ENCODE results near the gene MRPL52.
"Not testable (repeated sequence)": the region's sequence is repeated elsewhere in the genome, so short reads cannot be mapped to it uniquely, and the experiment has no call there.

The MRPL52 gene

DNA sequence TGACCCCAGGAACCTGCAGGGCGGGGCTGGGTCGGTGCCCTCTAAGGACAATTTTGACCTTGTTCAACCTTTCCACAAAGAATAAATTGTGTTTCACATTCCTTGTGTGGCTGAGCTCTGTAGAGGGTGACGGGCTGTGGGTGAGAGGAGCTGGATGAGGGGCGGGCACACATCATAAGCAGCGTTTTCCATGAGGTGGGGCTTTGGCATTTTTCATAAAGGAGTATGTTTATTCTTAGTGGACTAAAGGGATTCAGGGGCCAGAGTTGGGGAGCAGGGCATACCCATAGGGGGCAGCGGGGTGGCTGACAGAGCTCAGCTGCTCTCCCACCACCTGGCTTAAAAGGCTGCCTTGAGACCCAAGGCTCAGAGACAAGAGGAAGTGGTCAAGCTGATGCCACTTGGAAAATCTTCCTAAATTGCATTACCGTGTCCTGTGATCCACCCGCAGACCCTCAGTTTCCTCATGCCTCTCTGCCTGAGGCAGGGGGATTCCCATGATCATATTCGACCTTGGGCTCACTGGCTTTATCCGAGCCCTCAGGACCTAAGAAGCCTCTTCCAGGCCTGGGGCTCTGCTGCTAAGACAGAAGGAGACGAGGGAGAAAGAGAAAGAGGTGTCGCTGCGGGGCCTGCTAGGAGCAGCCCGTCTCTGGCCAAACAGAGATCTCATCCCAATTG, 18.1 kb downstream of the MRPL52 start:
- H3K27ac ChIP-seq: no peak overlapping the region
- H3K36me3 ChIP-seq: no peaks in the 10 kb centered on the region
- no peak for DNase-seq
- no peak overlapping the region for H3K4me3 ChIP-seq (ENCODE audit: low read depth, low read length)
- H3K9me3 ChIP-seq (ENCODE audit: severe bottlenecking): no peaks in the 10 kb centered on the region
- no peaks in the 10 kb centered on the region for H3K27me3 ChIP-seq (ENCODE audit: insufficient read depth, low read depth, severe bottlenecking)
- TF ChIP-seq, protein P1, sequence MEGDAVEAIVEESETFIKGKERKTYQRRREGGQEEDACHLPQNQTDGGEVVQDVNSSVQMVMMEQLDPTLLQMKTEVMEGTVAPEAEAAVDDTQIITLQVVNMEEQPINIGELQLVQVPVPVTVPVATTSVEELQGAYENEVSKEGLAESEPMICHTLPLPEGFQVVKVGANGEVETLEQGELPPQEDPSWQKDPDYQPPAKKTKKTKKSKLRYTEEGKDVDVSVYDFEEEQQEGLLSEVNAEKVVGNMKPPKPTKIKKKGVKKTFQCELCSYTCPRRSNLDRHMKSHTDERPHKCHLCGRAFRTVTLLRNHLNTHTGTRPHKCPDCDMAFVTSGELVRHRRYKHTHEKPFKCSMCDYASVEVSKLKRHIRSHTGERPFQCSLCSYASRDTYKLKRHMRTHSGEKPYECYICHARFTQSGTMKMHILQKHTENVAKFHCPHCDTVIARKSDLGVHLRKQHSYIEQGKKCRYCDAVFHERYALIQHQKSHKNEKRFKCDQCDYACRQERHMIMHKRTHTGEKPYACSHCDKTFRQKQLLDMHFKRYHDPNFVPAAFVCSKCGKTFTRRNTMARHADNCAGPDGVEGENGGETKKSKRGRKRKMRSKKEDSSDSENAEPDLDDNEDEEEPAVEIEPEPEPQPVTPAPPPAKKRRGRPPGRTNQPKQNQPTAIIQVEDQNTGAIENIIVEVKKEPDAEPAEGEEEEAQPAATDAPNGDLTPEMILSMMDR (IDR thresholded peaks at IDR 0.05; ENCODE audit: low read depth, low read length): 0 out of 2 replicates have a peak, but pooled peaks have one; percentile 13

DNA sequence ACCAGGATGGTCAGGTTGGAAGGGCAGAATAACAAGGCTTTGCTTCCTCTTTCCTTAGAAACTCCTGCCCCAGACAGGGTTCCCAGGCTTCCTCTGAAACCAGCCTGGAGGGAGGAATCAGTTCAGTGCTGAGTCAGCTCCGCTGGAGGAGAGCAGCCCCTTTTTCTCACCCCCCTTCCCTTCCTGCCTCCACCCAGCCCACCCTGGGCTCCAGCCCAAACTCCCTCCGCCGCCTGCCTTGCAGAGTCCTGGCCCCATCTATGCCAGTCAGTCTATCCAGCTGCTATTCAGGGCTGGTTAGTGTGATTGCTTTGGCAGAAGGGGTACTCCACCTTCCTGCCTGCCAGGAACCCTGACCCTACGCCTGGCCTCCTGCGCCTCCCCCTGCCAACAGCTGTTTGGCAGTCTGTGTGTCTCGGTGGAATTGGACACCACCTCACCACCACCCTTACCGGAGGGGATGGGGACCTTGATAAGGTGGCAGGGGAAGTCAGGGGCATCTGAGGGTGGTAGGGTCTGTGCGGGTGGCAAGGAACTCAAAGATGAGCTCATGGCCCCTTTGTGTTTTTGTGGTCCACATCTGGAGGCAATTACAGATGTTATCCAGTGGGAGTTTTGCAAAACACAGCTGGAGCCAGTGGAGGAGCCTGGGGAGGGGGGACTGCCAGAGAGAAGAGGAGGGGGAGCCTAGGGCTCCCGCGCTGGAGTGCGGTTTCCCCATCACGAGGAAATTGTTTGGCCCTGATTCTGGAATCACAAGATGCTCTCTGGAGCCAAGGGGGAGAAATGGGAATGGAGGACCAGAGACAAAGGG, 18.9 kb downstream of the MRPL52 start:
- TF ChIP-seq, protein P1 (IDR thresholded peaks at IDR 0.05; ENCODE audit: low read depth, low read length): no peak
- no peaks in the 10 kb centered on the region for H3K9me3 ChIP-seq (ENCODE audit: severe bottlenecking)
- DNase-seq: no peak
- no peaks in the 10 kb centered on the region for H3K27me3 ChIP-seq (ENCODE audit: insufficient read depth, low read depth, severe bottlenecking)
- no peak overlapping the region for H3K27ac ChIP-seq
- no peaks in the 10 kb centered on the region for H3K36me3 ChIP-seq
- no peak overlapping the region for H3K4me3 ChIP-seq (ENCODE audit: low read depth, low read length)

DNA sequence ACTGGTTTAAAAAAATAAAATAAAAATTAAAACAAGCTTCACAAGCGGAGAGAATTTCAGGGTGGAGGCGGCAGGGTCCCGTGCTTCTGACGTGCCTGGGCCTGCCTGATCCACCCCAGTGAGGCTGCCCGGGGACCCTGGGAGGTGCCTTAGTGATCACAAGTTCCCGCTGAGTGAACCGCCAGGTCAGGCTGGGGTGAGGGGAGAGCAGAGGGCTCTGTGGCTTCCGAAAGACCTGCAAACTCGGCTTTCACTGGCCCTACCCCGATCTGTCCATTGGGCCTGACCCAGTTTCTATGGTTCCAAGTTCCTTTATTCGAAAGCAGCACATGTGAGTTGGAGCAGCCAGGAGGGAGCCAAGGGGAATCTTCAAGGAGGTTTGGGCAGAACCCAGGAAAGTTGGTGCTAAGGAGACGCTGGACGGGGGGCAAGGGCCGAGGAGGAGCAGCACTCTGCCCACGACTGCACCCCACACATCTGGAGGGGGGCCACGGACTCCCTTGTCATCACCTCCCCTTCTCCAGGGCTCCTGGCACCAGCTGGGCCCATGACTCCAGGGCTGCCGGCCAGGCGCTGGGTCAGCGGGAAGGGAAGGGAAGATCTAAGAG, 19.6 kb downstream of the MRPL52 start:
- H3K27me3 ChIP-seq (ENCODE audit: insufficient read depth, low read depth, severe bottlenecking): no peaks in the 10 kb centered on the region
- no peak for DNase-seq
- H3K36me3 ChIP-seq: no peaks in the 10 kb centered on the region
- TF ChIP-seq, protein P1 (IDR thresholded peaks at IDR 0.05; ENCODE audit: low read depth, low read length): no peak
- no peaks in the 10 kb centered on the region for H3K9me3 ChIP-seq (ENCODE audit: severe bottlenecking)
- H3K27ac ChIP-seq: no peak overlapping the region
- no peak overlapping the region for H3K4me3 ChIP-seq (ENCODE audit: low read depth, low read length)

DNA sequence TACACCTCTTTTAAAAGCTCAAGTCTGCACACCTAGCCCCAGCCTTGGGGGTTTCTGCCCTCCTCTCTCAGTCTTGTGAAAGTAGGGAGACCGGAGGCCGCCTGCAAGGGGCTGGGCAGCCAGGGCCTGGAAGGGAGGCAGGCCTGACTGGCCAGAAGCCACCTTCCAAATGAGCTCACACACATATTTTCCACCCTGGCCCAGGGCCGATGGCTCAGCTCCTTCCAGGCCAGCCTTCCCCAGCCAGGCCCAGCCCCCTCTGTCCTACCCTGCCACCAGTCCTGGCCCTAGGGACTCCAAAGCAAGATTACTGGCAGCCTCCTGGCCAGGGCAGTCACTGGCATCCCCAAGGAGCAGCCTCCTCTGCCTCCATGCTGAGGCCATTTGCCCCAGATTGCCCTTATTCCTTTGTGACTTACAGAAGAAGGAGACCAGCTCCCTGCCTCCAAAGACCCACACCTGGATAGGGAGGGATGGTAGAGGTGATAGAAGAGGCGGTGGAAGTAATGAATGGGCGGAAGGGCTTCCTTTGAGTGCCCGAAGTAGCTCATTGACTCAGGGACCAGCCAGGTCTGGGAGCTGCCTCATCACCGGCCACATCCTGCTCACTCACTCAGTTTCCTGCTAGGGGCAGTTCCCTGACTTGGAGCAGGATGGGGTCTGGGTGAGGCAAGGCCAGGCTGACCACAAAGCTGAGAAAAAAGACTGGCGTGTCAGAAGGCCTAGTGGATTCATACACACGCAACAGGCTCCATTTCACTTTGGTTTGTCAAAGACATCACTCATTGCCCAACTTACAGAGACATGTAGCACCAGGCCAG, 21.5 kb downstream of the MRPL52 start:
- no peak for DNase-seq
- TF ChIP-seq, protein P1 (IDR thresholded peaks at IDR 0.05; ENCODE audit: low read depth, low read length): no peak
- Histone ChIP-seq H3K36me3 (no peaks in the 10 kb centered on the region), H3K27me3 (ENCODE audit: insufficient read depth, low read depth, severe bottlenecking) (no peaks in the 10 kb centered on the region), H3K4me3 (ENCODE audit: low read depth, low read length) (no peak overlapping the region), H3K27ac (no peak overlapping the region), H3K9me3 (ENCODE audit: severe bottlenecking) (no peaks in the 10 kb centered on the region)

DNA sequence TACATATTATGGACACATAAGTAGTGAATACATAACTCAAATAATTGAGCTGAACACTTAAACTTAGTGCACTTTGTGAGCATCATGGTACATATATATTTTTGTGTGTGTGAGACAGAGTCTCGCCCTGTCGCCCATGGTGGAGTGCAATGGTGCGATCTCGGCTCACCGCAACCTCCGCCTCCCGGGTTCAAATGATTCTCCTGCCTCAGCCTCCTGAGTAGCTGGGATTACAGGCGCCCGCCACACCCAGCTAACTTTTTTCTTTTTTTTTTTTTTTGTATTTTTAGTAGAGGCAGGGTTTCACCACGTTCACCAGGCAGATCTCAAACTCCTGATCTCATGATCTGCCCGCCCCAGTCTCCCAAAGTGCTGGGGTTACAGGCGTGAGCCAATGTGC, 22.5 kb downstream of the MRPL52 start:
- not testable (repeated sequence) for H3K9me3 ChIP-seq (ENCODE audit: severe bottlenecking); DNase-seq; H3K27me3 ChIP-seq (ENCODE audit: insufficient read depth, low read depth, severe bottlenecking); H3K36me3 ChIP-seq; H3K4me3 ChIP-seq (ENCODE audit: low read depth, low read length); H3K27ac ChIP-seq
